Fibroblast of pulmonary artery (primary cell): ENCODE results near the gene TPGS1.

Experiments
- DNase-seq: peaks from one replicate; pipeline ENCODE4 v3.0.0-alpha.2; 2010; ENCODE audit warnings: low read depth
- H3K4me3 ChIP-seq: replicated peaks from 2 replicates; pipeline ENCODE4 v1.5.1; 2011; ENCODE audit warnings: low read depth, mild to moderate bottlenecking, control low read depth, low read length, moderate library complexity
- CTCF ChIP-seq: IDR thresholded peaks from 2 replicates; pipeline ENCODE4 v1.5.1; 2011; ENCODE audit warnings: mild to moderate bottlenecking, control low read depth, low read length, inconsistent platforms; ENCODE audit errors: missing control alignments

TPGS1 gene

DNA sequence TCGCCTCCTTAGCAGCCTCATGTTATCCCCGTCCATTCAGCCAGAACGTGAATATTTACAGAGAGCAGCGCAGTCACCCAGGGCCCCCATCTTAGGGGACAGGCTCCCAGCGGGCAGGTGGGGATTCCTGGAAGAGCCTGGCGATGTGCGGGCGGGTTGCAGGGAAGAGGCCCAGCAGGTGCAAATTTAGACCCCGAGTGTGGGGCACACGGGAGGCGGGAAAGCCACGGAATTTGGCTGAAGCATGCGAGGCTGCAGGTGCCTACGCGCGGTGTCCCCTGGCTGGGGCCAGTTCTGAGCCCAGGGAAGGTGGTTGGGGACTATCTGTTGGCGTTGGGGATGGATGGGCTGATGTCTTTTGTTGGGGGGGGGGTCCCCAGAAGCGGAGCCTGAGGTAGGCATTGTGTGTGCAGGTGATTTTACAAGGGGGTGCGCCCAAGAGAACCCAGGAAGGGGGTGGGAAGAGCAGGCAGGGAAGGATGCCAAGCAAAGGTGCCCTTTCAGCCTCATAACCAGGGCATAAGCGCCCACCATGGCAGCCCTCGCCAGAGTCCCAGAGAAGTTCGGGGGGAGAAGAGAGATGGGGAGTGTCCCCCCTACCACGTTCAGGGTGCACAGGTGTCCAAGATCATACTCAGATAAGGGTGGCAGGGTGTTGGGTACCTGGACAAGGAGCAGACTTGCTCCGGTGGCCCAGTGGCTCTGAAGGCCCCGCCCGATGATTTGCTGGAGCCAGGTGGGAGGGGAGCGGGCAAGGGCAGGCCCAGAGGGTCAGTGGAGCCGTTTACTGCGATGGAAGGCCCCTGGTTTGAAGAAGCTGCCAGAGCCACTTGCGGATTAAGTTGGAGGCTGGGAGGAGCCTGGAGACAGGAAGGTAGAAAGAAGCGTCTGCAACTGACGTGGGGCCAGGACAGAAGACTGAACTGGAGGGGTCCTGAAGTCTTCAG is 1.2 kb downstream of the TPGS1 start:
- peak overlapping the region; percentile 86 for H3K4me3 ChIP-seq
- no peak for DNase-seq
- no peak for TF ChIP-seq CTCF

- no peak overlapping the region for H3K4me3 ChIP-seq
- peak; percentile 92 for DNase-seq
- TF ChIP-seq CTCF = peak; percentile 97
These were observed 3.4 kb downstream of the TPGS1 start for GRCh38 chr19:510606-511100.

DNA sequence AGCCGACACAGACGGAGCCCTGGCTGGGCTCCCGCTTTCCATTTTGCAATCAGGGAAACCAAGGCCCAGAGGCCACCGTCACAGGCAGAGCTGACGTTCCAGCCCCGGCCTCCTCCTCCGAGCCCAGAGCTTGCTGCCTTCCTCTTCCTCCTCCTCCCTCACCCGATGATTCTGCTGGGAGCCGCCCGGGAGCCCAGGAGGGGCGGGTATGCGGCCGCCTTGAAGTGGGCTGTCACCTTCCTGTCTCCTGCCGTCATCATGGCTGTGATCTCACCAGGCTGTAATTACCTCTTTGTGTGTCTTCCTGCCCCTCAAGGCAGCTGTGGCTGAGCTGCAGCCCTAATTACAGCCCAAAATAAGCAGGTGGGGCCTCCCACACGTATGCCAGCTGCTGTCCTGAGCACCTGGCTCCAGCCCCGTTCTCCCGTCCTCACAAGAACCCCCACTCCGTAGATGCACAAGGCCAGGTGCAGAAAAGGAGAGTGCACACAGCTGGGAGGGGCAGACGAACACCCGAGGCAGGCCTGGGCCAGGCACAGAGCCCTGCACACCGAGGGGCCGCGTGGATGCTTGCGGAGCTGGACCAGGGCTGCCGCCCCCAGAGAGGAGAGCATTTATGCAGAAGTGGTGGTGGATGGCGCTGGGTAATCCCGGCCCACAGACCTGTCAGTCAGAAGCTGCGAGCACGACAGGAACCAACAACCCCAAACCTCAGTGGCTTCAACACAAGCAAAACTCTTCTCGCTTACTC is 4.0 kb downstream of the TPGS1 start:
- no peak overlapping the region for H3K4me3 ChIP-seq
- peak; percentile 72 for DNase-seq
- TF ChIP-seq CTCF = no peak

DNA sequence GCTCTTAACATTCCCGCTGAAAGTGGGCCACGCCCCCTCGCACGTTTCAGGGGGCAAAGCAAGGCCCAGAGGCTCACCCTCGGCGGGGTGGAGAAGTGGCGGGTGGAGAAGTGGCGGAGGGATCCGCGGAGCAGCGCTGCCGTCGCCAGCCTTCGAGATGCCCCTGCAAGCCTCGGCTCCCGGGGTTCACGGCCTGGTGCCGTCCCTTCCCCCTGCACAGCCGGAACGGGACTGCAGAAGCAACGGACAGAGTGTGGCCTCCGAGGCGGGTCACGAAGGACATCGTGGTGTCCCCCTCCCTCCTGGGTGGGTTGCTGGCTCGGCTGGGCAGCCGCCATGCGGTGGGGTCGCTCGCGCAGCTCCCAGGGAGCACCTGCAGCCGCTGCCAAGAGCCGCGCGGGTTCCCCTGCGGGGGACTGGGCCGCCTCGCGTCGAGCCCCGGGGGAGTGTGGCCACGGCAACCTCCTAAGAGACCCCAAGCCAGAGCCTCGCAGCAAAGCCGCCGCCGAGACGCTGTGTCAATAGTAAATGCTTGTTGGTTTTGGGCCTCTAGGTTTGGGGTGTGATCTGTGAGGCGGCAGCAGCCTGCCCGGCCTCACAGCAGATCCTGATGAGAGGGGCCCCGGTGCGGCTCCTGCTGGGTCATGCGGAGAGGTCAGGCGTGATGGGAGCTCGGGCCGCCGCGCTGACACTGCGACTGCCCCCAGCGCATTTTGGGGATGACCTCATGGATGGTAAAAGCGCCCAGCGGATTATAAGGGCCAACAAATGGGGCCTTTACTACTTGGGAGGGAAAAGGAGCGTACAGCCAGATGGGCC is 5.5 kb downstream of the TPGS1 start:
- no peak for TF ChIP-seq CTCF
- H3K4me3 ChIP-seq = no peak overlapping the region
- no peak for DNase-seq

- H3K4me3 ChIP-seq = no peak overlapping the region
- DNase-seq = no peak
These were observed 6.3 kb downstream of the TPGS1 start for GRCh38 chr19:513368-514165.

More at GRCh38 chr19:513368-514165, 6.3 kb downstream of the TPGS1 start:
- no peak for TF ChIP-seq CTCF
